ENCODE data around the gene CEP170B.

DNA sequence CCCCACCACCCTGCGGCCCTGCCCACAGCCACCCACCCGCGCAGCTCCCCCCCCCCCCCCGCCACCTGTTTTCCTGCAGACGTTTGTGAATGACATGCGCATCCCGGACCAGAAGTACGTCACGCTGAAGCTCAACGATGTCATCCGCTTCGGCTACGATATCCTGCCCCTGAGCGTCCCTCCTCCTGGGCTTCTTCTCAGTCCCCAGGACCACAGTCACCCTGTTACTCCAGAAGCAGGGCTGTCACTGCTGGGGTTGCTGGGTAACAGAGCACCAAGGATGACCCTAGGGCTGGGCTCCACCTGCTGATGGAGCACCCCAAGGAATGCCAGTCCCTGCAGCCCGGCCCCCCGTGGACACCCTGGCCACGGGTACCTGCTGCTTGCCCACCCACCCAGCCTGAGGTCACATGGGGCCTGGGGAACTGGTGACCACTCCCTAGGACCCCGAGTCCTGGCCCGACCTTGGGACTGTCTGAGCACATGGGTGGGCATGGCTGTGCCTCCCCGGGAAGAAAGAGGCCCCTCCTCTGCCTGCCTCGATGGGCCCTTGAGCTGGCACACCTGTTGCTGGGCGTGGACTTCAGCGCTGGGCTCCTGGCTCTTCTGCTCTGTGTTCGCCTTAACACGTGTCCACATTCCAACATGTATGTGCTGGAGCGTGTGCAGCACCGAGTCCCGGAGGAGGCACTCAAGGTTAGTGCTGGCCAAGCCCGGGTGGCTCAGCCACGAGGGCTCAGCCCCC lies 12.9 kb downstream of the CEP170B start:
- TF ChIP-seq, protein P1, sequence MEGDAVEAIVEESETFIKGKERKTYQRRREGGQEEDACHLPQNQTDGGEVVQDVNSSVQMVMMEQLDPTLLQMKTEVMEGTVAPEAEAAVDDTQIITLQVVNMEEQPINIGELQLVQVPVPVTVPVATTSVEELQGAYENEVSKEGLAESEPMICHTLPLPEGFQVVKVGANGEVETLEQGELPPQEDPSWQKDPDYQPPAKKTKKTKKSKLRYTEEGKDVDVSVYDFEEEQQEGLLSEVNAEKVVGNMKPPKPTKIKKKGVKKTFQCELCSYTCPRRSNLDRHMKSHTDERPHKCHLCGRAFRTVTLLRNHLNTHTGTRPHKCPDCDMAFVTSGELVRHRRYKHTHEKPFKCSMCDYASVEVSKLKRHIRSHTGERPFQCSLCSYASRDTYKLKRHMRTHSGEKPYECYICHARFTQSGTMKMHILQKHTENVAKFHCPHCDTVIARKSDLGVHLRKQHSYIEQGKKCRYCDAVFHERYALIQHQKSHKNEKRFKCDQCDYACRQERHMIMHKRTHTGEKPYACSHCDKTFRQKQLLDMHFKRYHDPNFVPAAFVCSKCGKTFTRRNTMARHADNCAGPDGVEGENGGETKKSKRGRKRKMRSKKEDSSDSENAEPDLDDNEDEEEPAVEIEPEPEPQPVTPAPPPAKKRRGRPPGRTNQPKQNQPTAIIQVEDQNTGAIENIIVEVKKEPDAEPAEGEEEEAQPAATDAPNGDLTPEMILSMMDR (IDR thresholded peaks at IDR 0.05; ENCODE audit: insufficient read depth, low read length) = no peak
- TF ChIP-seq, protein P2, sequence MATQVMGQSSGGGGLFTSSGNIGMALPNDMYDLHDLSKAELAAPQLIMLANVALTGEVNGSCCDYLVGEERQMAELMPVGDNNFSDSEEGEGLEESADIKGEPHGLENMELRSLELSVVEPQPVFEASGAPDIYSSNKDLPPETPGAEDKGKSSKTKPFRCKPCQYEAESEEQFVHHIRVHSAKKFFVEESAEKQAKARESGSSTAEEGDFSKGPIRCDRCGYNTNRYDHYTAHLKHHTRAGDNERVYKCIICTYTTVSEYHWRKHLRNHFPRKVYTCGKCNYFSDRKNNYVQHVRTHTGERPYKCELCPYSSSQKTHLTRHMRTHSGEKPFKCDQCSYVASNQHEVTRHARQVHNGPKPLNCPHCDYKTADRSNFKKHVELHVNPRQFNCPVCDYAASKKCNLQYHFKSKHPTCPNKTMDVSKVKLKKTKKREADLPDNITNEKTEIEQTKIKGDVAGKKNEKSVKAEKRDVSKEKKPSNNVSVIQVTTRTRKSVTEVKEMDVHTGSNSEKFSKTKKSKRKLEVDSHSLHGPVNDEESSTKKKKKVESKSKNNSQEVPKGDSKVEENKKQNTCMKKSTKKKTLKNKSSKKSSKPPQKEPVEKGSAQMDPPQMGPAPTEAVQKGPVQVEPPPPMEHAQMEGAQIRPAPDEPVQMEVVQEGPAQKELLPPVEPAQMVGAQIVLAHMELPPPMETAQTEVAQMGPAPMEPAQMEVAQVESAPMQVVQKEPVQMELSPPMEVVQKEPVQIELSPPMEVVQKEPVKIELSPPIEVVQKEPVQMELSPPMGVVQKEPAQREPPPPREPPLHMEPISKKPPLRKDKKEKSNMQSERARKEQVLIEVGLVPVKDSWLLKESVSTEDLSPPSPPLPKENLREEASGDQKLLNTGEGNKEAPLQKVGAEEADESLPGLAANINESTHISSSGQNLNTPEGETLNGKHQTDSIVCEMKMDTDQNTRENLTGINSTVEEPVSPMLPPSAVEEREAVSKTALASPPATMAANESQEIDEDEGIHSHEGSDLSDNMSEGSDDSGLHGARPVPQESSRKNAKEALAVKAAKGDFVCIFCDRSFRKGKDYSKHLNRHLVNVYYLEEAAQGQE (IDR thresholded peaks at IDR 0.05; ENCODE audit: insufficient replicate concordance, low read depth) = no peak
- TF ChIP-seq POLR2AphosphoS5 (IDR thresholded peaks at IDR 0.05; ENCODE audit: low read depth) (no peak), GABPA (IDR thresholded peaks at IDR 0.05; ENCODE audit: low read depth) (no peak)
